Loucy (cell line): ENCODE results near the gene POU2F2.

Experiments
- H2AFZ ChIP-seq: fragments of 200-600 bp; sonication (generic); 2 replicates; pipeline ENCODE4 v1.6.0; 2016; ENCODE audit warnings: antibody characterized with exemption, mild to moderate bottlenecking, low read length, moderate library complexity
- H3F3A ChIP-seq: fragments of 200-600 bp; 2 replicates; pipeline ENCODE4 v1.6.0; 2016; ENCODE audit warnings: antibody characterized with exemption, low read depth, mild to moderate bottlenecking
- H3K27me3 ChIP-seq: fragments of 200-600 bp; sonication (generic); 2 replicates; pipeline ENCODE4 v1.6.1; 2014; ENCODE audit warnings: low read length, mild to moderate bottlenecking; ENCODE audit not compliant: insufficient read depth, poor library complexity, severe bottlenecking
- H3K36me3 ChIP-seq: fragments of 200-600 bp; sonication (generic); 2 replicates; pipeline ENCODE4 v1.6.1; 2016; ENCODE audit warnings: low read length; ENCODE audit not compliant: insufficient read depth
- H3K4me1 ChIP-seq: fragments of 200-600 bp; sonication (generic); 2 replicates; pipeline ENCODE4 v1.5.1; 2014; ENCODE audit warnings: low read length, mild to moderate bottlenecking; ENCODE audit not compliant: insufficient read depth, poor library complexity, severe bottlenecking
- H3K4me2 ChIP-seq: fragments of 200-600 bp; sonication (generic); 2 replicates; pipeline ENCODE4 v1.6.0; 2014; ENCODE audit warnings: antibody characterized with exemption, low read length, low read depth, mild to moderate bottlenecking; ENCODE audit not compliant: poor library complexity, severe bottlenecking
- H3K4me3 ChIP-seq: fragments of 200-600 bp; sonication (generic); 2 replicates; pipeline ENCODE4 v1.5.1; 2014; ENCODE audit warnings: low read length, mild to moderate bottlenecking, mixed read lengths; ENCODE audit not compliant: poor library complexity, severe bottlenecking
- H3K79me2 ChIP-seq: fragments of 200-600 bp; sonication (generic); 2 replicates; pipeline ENCODE4 v1.6.1; 2014; ENCODE audit warnings: low read length; ENCODE audit not compliant: insufficient read depth
- H3K9ac ChIP-seq: fragments of 200-600 bp; sonication (generic); 2 replicates; pipeline ENCODE4 v1.6.0; 2014; ENCODE audit warnings: mild to moderate bottlenecking, low read depth, low read length, moderate library complexity; ENCODE audit not compliant: poor library complexity, severe bottlenecking
- H3K9me2 ChIP-seq: fragments of 200-600 bp; sonication (generic); replicated peaks from 2 replicates; pipeline ENCODE4 v1.6.1; 2016; ENCODE audit warnings: low read depth, low read length, mixed read lengths
- H3K9me3 ChIP-seq: fragments of 200-600 bp; sonication (generic); 2 replicates; pipeline ENCODE4 v1.6.1; 2014; ENCODE audit warnings: mild to moderate bottlenecking, antibody characterized with exemption, low read length, low read depth; ENCODE audit not compliant: insufficient read depth
- H4K20me1 ChIP-seq: fragments of 200-600 bp; sonication (generic); 2 replicates; pipeline ENCODE4 v1.6.0; 2014; ENCODE audit warnings: antibody characterized with exemption, low read length, mild to moderate bottlenecking; ENCODE audit not compliant: insufficient read depth, poor library complexity, severe bottlenecking
- EZH2phosphoT487 ChIP-seq: fragments of 200-600 bp; IDR thresholded peaks from 2 replicates; pipeline ENCODE4 v1.6.1; 2018; ENCODE audit warnings: antibody characterized with exemption, mild to moderate bottlenecking, moderate library complexity, borderline replicate concordance
- TF ChIP-seq, protein P1 (sequence below): fragments of 200-600 bp; sonication (generic); conservative IDR thresholded peaks from 2 replicates; pipeline ENCODE4 v1.5.1; 2014; ENCODE audit warnings: mild to moderate bottlenecking, antibody characterized with exemption, low read length

The POU2F2 gene

DNA sequence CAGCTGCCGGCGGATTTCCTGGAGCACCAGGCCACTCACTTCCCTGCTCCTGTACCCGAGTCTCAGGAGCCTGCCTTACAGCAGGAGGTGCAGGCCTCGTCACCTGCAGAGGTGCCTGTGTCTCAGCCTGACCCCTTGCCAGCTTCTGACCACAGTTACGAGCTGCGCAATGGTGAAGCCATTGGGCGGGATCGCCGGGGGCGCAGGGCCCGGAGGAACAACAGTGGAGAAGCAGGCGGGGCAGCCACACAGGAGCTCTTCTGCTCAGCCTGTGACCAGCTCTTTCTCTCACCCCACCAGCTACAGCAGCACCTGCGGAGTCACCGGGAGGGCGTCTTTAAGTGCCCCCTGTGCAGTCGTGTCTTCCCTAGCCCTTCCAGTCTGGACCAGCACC lies 53.0 kb downstream of the POU2F2 start:
- H3K27me3 ChIP-seq: no peaks in the 10 kb centered on the region
- no peak for TF ChIP-seq EZH2phosphoT487
- TF ChIP-seq, protein P1, sequence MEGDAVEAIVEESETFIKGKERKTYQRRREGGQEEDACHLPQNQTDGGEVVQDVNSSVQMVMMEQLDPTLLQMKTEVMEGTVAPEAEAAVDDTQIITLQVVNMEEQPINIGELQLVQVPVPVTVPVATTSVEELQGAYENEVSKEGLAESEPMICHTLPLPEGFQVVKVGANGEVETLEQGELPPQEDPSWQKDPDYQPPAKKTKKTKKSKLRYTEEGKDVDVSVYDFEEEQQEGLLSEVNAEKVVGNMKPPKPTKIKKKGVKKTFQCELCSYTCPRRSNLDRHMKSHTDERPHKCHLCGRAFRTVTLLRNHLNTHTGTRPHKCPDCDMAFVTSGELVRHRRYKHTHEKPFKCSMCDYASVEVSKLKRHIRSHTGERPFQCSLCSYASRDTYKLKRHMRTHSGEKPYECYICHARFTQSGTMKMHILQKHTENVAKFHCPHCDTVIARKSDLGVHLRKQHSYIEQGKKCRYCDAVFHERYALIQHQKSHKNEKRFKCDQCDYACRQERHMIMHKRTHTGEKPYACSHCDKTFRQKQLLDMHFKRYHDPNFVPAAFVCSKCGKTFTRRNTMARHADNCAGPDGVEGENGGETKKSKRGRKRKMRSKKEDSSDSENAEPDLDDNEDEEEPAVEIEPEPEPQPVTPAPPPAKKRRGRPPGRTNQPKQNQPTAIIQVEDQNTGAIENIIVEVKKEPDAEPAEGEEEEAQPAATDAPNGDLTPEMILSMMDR: no peak
- H3K36me3 ChIP-seq: peaks cover 38% of the 10 kb centered on the region; the same call in 1 of the 2 replicates
- peaks cover 67% of the 10 kb centered on the region for H3K79me2 ChIP-seq
- no peaks in the 10 kb centered on the region for H3K9me2 ChIP-seq
- H2AFZ ChIP-seq: no peak overlapping the region
- H4K20me1 ChIP-seq: peaks cover 52% of the 10 kb centered on the region
- H3K4me1 ChIP-seq: peaks cover 15% of the 10 kb centered on the region
- no peak overlapping the region for H3K4me3 ChIP-seq
- no peak overlapping the region for H3K9ac ChIP-seq
- H3F3A ChIP-seq: no peaks in the 10 kb centered on the region
- no peak overlapping the region for H3K4me2 ChIP-seq
- H3K9me3 ChIP-seq: no peaks in the 10 kb centered on the region

DNA sequence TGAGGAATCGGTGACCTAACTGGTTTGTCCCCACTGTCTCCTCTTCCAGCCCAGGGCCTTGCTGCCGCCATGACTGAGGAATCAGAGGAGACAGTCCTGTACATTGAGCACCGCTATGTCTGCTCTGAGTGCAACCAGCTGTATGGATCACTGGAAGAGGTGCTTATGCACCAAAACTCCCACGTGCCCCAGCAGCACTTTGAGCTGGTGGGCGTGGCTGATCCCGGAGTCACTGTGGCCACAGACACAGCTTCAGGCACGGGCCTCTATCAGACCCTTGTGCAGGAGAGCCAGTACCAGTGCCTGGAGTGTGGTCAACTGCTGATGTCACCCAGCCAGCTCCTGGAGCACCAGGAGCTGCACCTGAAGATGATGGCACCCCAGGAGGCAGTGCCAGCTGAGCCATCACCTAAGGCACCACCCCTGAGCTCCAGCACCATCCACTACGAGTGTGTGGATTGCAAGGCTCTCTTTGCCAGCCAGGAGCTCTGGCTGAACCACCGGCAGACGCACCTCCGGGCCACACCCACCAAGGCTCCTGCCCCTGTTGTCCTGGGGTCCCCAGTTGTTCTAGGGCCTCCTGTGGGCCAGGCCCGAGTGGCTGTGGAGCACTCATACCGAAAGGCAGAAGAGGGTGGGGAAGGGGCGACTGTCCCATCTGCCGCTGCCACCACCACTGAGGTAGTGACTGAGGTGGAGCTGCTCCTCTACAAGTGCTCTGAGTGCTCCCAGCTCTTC lies 53.5 kb downstream of the POU2F2 start:
- Histone ChIP-seq H2AFZ (no peak overlapping the region), H3K4me3 (no peak overlapping the region), H3K9me3 (no peaks in the 10 kb centered on the region), H3F3A (no peaks in the 10 kb centered on the region), H3K9me2 (no peaks in the 10 kb centered on the region), H3K4me1 (peaks cover 15% of the 10 kb centered on the region), H3K27me3 (no peaks in the 10 kb centered on the region), H3K4me2 (peak overlapping the region; percentile 91), H3K9ac (no peak overlapping the region), H4K20me1 (peaks cover 52% of the 10 kb centered on the region), H3K79me2 (peaks cover 67% of the 10 kb centered on the region), H3K36me3 (peaks cover 38% of the 10 kb centered on the region; the same call in 1 of the 2 replicates)
- TF ChIP-seq, protein P1: no peak
- TF ChIP-seq EZH2phosphoT487: no peak

DNA sequence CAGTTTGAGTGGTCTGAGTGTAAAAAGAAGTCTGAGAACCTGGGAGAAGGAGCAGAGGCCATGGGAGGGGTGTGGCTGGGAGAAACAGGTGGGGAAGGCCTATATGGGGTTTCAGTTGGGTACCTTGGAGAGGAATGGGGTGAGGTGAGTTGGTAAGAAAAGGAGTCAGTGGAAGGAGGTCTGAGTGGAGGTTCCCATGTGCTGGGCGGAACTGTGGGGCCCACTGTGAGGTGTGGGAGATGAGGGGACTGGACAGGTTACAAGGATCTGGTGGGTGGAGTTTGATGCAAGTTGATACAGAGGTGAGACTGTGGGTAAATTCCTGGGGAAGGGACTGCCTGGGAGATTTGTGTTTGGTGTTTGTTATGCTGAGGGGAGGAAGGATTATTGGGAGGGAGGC lies 54.2 kb downstream of the POU2F2 start:
- TF ChIP-seq, protein P1: no peak
- no peak for TF ChIP-seq EZH2phosphoT487
- H3K36me3 ChIP-seq: peaks cover 38% of the 10 kb centered on the region; the same call in 1 of the 2 replicates
- peaks cover 52% of the 10 kb centered on the region for H4K20me1 ChIP-seq
- H3K4me3 ChIP-seq: peak overlapping the region; percentile 93
- no peaks in the 10 kb centered on the region for H3F3A ChIP-seq
- no peaks in the 10 kb centered on the region for H3K9me2 ChIP-seq
- peak overlapping the region; percentile 93 for H3K9ac ChIP-seq
- H2AFZ ChIP-seq: no peak overlapping the region
- peaks cover 67% of the 10 kb centered on the region for H3K79me2 ChIP-seq
- peak overlapping the region; percentile 91 for H3K4me2 ChIP-seq
- H3K9me3 ChIP-seq: no peaks in the 10 kb centered on the region
- H3K4me1 ChIP-seq: peaks cover 15% of the 10 kb centered on the region
- H3K27me3 ChIP-seq: no peaks in the 10 kb centered on the region
